HG03095 (cell line): ENCODE measurements around the gene SUPT6H.
"Not testable (repeated sequence)": the region's sequence is repeated elsewhere in the genome, so short reads cannot be mapped to it uniquely, and the experiment has no call there.

Experiments
- ATAC-seq: cut with Tn5 transposase; IDR thresholded peaks from one replicate; pipeline ENCODE4 v1.9.1; 2021; ENCODE audit warnings: moderate library complexity; ENCODE audit not compliant: unreplicated experiment

SUPT6H gene

GRCh38 chr17:28646039-28646754, 15.8 kb upstream of the SUPT6H start:
- no peak for ATAC-seq

DNA sequence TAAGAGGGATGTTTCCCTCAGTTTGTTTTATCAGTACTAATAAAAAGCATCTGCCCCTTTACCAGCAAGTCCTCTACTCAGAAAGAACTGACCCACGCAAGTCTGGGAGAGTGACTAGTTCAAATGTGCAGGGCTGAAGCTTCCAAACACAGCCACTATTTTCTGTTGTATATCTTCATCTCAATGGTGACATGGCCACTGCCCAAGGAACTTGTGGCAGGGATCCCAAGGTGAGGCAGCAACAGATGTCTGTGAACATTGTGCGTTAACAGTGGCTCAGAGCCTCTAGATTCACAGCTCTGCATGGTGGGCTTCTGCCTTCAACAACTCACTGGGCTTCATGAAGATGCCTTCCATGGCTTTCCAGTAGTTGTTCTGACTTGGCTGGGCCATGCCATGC, 13.3 kb upstream of the SUPT6H start:
- no peak for ATAC-seq

DNA sequence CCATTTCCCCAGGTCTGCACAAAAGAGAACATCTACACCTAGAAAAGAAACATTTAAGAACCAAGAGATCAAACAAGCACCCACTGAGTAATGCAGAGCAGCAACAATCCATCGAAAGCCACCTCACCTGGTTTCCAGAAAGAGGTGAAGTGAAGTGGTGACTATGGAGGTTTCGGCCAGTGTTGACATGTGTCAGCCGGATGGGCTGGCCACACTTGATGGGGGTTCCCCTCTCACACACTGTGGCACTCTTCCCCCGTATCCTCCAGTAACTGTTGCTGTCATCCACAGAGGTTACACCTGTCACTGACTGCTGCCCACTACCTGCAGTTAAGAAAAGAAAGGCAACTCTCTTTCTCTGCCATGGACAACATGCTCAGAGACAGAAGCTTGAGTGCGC, 6.8 kb upstream of the SUPT6H start:
- no peak for ATAC-seq

DNA sequence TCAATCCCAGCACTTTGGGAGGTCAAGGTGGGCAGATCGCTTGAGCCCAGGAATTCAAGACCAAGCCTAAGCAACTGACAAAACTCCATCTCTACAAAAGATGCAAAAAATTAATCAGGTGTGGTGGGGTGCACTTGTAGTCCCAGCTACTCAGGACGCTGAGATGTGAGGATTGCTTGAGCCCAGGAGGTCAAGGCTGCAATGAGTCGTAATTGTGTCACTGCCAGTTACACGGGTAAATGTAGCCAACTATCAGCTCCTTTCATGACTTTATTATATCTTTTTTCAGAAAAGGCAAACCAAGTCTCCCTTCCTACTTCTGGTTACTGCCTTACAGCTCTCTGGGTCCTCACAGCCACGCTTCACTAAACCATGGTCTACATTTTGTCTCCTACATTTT, 4.2 kb upstream of the SUPT6H start:
- no peak for ATAC-seq

GRCh38 chr17:28658342-28658741, 3.7 kb upstream of the SUPT6H start:
- ATAC-seq: not testable (repeated sequence)

- not testable (repeated sequence) for ATAC-seq
Observed at GRCh38 chr17:28658766-28659496, 3.1 kb upstream of the SUPT6H start.

- not testable (repeated sequence) for ATAC-seq
Observed at GRCh38 chr17:28659497-28659881, 2.5 kb upstream of the SUPT6H start.

DNA sequence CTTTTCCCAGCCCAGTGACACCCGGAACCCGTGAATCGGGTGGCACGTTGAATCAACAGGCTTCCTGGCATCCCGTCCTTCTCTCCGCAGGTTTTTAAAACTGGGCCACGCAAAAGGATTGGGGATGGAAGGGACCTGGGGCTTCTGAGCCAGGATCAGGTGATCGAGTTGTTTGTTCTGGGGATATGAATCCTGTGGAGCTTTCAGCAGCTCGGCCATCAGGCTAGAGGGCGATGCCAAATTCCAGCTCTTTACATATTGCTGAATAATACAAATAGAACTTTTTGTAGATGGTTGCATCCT, 473 bp downstream of the SUPT6H start:
- no peak for ATAC-seq

- no peak for ATAC-seq
Observed at GRCh38 chr17:28663723-28664122, 1.7 kb downstream of the SUPT6H start.

GRCh38 chr17:28665994-28666393, 4.0 kb downstream of the SUPT6H start:
- no peak for ATAC-seq

DNA sequence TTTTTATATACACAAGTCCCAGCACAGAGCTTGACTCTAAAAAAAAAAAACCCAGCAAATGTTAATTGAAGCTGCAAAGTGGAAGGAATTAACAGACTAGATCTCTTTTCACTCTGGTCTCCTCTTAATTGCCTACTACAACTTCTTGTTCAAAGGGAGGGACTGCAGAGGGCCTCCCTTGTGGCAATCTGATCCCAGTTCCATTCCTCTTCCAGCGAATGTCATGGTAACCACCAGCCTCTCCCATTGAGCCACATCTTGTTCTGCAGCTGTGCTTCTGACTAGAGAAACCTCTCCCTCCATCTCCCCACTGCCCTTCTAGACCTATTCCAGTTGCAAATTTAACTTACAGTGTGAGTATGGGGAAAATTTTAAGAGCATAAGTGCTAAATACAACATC, 5.9 kb downstream of the SUPT6H start:
- no peak for ATAC-seq

- ATAC-seq: no peak
Observed at GRCh38 chr17:28669918-28670317, 7.9 kb downstream of the SUPT6H start.

- ATAC-seq: no peak
Observed at GRCh38 chr17:28675490-28675889, 13.5 kb downstream of the SUPT6H start.

- ATAC-seq: no peak
Observed at GRCh38 chr17:28675980-28676379, 14.0 kb downstream of the SUPT6H start.

DNA sequence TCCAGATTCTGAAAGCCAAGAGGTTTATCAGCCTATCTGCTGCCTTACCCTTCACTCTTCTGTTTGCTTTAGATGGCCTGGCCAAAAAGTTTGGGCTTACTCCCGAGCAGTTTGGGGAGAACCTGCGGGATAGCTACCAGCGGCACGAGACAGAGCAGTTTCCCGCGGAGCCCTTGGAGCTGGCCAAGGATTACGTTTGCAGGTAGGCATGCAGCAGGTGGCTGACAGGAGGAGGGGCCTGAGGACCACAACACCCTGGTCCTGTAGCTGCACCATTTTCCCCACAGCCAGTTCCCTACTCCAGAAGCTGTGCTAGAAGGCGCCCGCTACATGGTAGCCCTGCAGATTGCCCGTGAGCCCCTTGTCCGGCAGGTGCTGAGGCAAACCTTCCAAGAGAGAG, 20.6 kb downstream of the SUPT6H start:
- ATAC-seq: no peak

DNA sequence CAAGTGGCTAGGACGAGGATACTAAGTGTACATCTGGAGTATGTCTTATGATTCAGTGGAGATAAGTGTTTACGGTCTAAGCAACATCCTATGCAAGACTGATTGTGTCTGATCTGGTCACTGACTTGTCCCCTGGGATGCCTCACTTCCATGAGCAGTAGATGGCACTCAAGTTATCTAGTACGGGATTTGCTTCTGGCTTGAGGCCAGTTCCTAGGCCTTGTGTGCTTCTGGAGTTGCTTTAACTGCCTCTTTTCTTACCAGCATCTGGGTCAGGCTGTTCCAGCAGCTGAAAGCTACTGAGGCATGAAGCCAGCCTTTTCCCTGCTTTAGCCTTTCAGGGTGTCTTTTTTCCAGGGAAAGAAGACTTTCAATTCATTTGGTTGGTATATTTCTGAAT, 23.0 kb downstream of the SUPT6H start:
- ATAC-seq: no peak

GRCh38 chr17:28685366-28685765, 23.4 kb downstream of the SUPT6H start:
- ATAC-seq: no peak

DNA sequence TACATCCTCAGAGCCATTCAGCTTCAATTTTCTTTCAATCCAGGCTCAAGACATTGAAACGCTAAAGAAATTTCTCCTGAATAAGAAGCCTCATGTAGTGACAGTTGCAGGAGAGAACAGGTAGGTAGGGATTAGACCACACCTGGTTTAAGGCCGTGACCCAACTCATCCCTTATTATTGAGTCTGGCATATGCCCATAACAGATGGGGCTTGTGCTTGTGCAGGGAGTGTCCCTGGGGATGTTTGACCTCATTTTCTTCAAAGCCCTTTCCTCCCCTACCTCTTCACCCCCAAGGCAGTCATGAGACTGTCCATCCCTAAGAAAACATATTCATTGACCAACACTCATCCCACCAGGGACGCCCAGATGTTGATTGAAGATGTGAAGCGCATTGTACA, 24.3 kb downstream of the SUPT6H start:
- ATAC-seq: no peak

GRCh38 chr17:28688481-28688880, 26.5 kb downstream of the SUPT6H start:
- ATAC-seq: no peak

- no peak for ATAC-seq
Observed at GRCh38 chr17:28689011-28689410, 27.0 kb downstream of the SUPT6H start.

GRCh38 chr17:28693869-28694268, 31.9 kb downstream of the SUPT6H start:
- ATAC-seq: no peak

- ATAC-seq: no peak
Observed at GRCh38 chr17:28698253-28698941, 36.4 kb downstream of the SUPT6H start.
